ENCODE measurements around the gene NPM1.

Gene NPM1

DNA sequence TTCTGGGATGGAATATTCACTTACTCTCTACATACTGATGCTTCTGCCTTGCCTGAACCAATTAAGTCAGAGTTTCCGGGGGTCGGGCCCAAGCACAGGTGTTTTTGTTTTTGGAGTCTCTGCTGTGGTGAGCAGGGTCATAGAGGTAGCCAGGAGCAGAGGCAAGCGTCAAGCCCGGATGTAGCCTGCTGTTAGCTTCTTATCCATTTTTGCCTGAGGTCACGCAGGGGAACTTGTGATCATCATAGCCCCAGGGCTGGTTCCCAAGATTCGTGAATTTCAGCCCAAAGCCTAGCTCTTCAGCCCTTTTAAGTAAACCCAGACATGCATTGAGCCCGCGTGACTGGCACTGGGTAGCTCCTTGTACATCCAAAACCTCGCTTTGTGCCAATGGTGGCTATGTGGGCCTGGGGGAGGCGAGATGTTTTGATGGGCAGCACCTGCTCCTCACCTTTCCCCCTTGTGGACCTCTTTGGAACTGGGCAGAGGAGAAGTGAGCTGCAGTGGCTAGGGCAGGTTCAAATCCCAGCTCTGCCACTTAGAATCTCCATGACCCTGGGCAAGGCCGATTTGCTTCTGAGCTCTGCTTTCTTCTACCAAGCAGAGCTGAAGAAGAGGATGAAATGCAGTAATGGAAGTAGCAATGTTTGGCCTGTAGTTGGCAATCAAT, 65.5 kb downstream of the NPM1 start:
- Histone ChIP-seq H3K36me3 (ENCODE audit: insufficient read depth, low read length) (no peaks in the 10 kb centered on the region), H3K27ac (ENCODE audit: low read depth, low read length) (no peak overlapping the region), H3K4me3 (ENCODE audit: low read depth, low read length) (no peak overlapping the region), H3K4me1 (ENCODE audit: control insufficient read depth, insufficient read depth, low read length, unreplicated experiment) (peaks cover 10% of the 10 kb centered on the region), H2AFZ (ENCODE audit: low read length, unreplicated experiment) (no peak overlapping the region), H3K79me2 (ENCODE audit: control insufficient read depth, insufficient read depth, low read length, unreplicated experiment) (no peaks in the 10 kb centered on the region), H3K27me3 (ENCODE audit: insufficient read depth, low read length) (no peaks in the 10 kb centered on the region)

DNA sequence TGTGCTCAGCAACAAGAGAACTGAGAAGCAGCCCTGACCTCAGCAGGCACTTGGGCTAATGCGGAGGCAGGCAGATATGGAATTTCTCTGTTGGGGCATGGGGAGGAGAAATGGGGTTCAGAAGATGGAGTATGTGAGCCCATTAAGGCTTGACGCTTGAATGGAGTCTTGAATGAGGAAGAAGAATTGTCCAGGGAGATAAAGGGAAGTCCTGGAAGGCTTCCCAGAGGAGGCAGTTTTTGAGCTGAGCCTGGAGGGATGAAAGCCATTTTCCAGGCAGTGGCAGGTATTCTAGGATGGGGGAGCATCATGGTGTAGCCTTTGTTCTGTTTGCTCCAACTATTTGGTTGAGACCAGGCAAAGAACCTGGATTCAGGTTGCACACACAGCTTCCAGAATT, 66.3 kb downstream of the NPM1 start:
- Histone ChIP-seq H3K4me3 (ENCODE audit: low read depth, low read length) (no peak overlapping the region), H3K4me1 (ENCODE audit: control insufficient read depth, insufficient read depth, low read length, unreplicated experiment) (peaks cover 10% of the 10 kb centered on the region), H2AFZ (ENCODE audit: low read length, unreplicated experiment) (no peak overlapping the region), H3K79me2 (ENCODE audit: control insufficient read depth, insufficient read depth, low read length, unreplicated experiment) (no peaks in the 10 kb centered on the region), H3K27ac (ENCODE audit: low read depth, low read length) (no peak overlapping the region), H3K36me3 (ENCODE audit: insufficient read depth, low read length) (no peaks in the 10 kb centered on the region), H3K27me3 (ENCODE audit: insufficient read depth, low read length) (no peaks in the 10 kb centered on the region)

DNA sequence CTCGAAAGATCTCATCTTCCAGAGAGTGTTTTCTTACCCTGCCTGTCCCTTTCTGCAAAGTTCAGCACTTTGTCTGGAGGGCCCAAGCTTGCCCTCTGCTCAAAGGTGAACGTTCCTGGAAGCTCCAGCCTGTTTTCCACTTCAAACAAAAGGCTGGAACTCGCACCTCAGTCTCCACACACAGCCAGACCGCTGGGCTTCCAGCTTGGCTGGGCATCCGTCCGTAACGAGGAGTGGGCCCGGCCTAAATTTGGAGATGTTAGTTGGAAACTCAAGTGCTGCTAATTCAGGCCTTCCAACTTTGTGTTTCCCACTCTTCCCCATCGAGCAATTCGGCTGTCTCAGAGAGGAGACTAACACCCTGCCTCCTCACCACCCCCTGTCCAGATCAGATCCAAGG, 66.9 kb downstream of the NPM1 start:
- no peak overlapping the region for H3K4me3 ChIP-seq (ENCODE audit: low read depth, low read length)
- H3K27me3 ChIP-seq (ENCODE audit: insufficient read depth, low read length): peaks cover 3% of the 10 kb centered on the region; the same call in 1 of the 2 replicates
- H2AFZ ChIP-seq (ENCODE audit: low read length, unreplicated experiment): no peak overlapping the region
- peaks cover 10% of the 10 kb centered on the region for H3K4me1 ChIP-seq (ENCODE audit: control insufficient read depth, insufficient read depth, low read length, unreplicated experiment)
- H3K27ac ChIP-seq (ENCODE audit: low read depth, low read length): no peak overlapping the region
- H3K79me2 ChIP-seq (ENCODE audit: control insufficient read depth, insufficient read depth, low read length, unreplicated experiment): no peaks in the 10 kb centered on the region
- H3K36me3 ChIP-seq (ENCODE audit: insufficient read depth, low read length): no peaks in the 10 kb centered on the region

GRCh38 chr5:171455522-171455921, 67.9 kb downstream of the NPM1 start:
- H3K36me3 ChIP-seq (ENCODE audit: insufficient read depth, low read length): no peaks in the 10 kb centered on the region
- H3K79me2 ChIP-seq (ENCODE audit: control insufficient read depth, insufficient read depth, low read length, unreplicated experiment): no peaks in the 10 kb centered on the region
- H2AFZ ChIP-seq (ENCODE audit: low read length, unreplicated experiment): no peak overlapping the region
- no peak overlapping the region for H3K4me3 ChIP-seq (ENCODE audit: low read depth, low read length)
- H3K27me3 ChIP-seq (ENCODE audit: insufficient read depth, low read length): peaks cover 3% of the 10 kb centered on the region; the same call in 1 of the 2 replicates
- H3K4me1 ChIP-seq (ENCODE audit: control insufficient read depth, insufficient read depth, low read length, unreplicated experiment): peaks cover 4% of the 10 kb centered on the region
- no peak overlapping the region for H3K27ac ChIP-seq (ENCODE audit: low read depth, low read length)

DNA sequence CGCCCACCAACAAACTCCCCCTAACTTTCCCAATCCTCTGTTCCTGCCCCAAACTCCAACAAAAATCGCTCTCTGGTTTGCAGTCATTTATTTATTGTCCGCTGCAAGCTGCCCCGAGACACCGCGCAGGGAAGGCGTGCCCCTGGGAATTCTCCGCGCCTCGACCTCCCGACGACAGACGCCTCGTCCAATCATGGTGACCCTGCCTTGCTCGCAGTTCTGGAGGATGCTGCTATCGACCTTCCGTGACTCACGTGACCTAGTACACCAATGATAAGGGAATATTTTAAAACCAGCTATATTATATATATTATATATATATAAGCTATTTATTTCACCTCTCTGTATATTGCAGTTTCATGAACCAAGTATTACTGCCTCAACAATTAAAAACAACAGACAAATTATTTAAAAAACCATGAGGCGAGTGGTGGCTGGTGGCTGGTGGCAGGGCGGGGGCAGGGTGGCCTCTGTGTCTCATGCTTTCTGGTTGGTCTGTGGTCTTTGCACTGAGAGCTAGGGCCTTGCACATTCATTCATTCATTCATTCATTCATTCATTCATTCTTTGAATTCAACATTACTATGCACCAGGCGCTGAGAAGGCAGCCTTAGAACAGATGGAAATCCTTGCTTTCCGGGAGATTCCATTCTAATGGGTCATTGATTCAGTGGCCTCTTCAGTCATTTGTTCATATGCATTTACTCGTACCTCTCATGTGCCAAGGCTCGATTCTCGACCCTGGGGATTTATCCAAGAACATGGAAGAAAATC, 69.7 kb downstream of the NPM1 start:
- H3K27me3 ChIP-seq (ENCODE audit: insufficient read depth, low read length): peaks cover 3% of the 10 kb centered on the region; the same call in 1 of the 2 replicates
- H3K79me2 ChIP-seq (ENCODE audit: control insufficient read depth, insufficient read depth, low read length, unreplicated experiment): no peaks in the 10 kb centered on the region
- H3K4me3 ChIP-seq (ENCODE audit: low read depth, low read length): no peak overlapping the region
- H3K27ac ChIP-seq (ENCODE audit: low read depth, low read length): no peak overlapping the region
- no peaks in the 10 kb centered on the region for H3K36me3 ChIP-seq (ENCODE audit: insufficient read depth, low read length)
- H2AFZ ChIP-seq (ENCODE audit: low read length, unreplicated experiment): no peak overlapping the region
- no peaks in the 10 kb centered on the region for H3K4me1 ChIP-seq (ENCODE audit: control insufficient read depth, insufficient read depth, low read length, unreplicated experiment)

DNA sequence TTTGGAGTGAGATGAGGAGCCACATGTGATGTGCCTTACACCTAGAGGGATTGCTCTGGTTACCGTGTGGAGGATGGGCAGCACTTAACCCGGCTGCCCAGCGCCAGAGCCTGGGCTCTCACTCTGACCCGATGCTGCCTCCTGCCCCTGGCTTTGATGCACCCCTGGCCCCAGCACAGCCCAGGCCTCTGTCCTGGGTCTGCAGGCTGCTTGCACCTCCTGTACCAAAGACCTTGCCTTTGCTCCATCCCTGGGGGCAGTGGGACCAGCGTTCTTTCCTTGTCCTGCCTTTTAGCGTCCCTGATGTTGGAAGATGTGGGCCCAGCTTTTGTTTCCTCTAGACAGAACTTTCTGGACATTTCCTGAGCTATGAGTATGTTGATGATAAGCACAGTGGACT, 72.2 kb downstream of the NPM1 start:
- no peaks in the 10 kb centered on the region for H3K79me2 ChIP-seq (ENCODE audit: control insufficient read depth, insufficient read depth, low read length, unreplicated experiment)
- peaks cover 3% of the 10 kb centered on the region; the same call in 1 of the 2 replicates for H3K27me3 ChIP-seq (ENCODE audit: insufficient read depth, low read length)
- no peak overlapping the region for H2AFZ ChIP-seq (ENCODE audit: low read length, unreplicated experiment)
- H3K4me1 ChIP-seq (ENCODE audit: control insufficient read depth, insufficient read depth, low read length, unreplicated experiment): no peaks in the 10 kb centered on the region
- H3K4me3 ChIP-seq (ENCODE audit: low read depth, low read length): no peak overlapping the region
- H3K36me3 ChIP-seq (ENCODE audit: insufficient read depth, low read length): no peaks in the 10 kb centered on the region
- H3K27ac ChIP-seq (ENCODE audit: low read depth, low read length): no peak overlapping the region
